Aorta (tissue), 5 donors: ENCODE measurements around the gene ZNF311. TPM values are rescaled to one million over a fixed set of nuclear protein-coding genes. Genes with fewer than 3 reads are reported as not detected.
A peak's percentile ranks its signal among the peaks of the same experiment; 100 is the strongest.

Experiments
- ATAC-seq: fragments of 200-7000 bp; cut with Tn5 transposase; one replicate; pipeline ENCODE4 v1.9.1; 2022; ENCODE audit warnings: moderate library complexity; ENCODE audit not compliant: low FRiP score
- DNase-seq, 2 donors: peaks; one replicate each; pipeline ENCODE4 v3.0.0-alpha.2; 2020
- H3K27ac ChIP-seq, 2 donors: one replicate each; pipeline ENCODE4 v1.5.1; 2013; ENCODE audit warnings: low read length in 2 of 2, mild to moderate bottlenecking in 2 of 2, moderate library complexity in 2 of 2, control low read depth in 1 of 2, inconsistent platforms in 1 of 2, low read depth in 1 of 2
- H3K27me3 ChIP-seq, 2 donors: one replicate each; pipeline ENCODE4 v1.6.1; 2013; ENCODE audit warnings: control low read depth in 1 of 2, low read length in 1 of 2, mild to moderate bottlenecking in 1 of 2, moderate library complexity in 1 of 2; ENCODE audit not compliant: insufficient read depth in 2 of 2, control insufficient read depth in 1 of 2
- H3K36me3 ChIP-seq, 2 donors: one replicate each; pipeline ENCODE4 v1.6.1; 2013; ENCODE audit warnings: control low read depth in 1 of 2, low read length in 1 of 2, mild to moderate bottlenecking in 1 of 2; ENCODE audit not compliant: insufficient read depth in 2 of 2, control insufficient read depth in 1 of 2
- H3K4me1 ChIP-seq, 2 donors: one replicate each; pipeline ENCODE4 v1.6.1; 2013; ENCODE audit warnings: low read length in 2 of 2, control low read depth in 1 of 2, mild to moderate bottlenecking in 1 of 2, moderate library complexity in 1 of 2; ENCODE audit not compliant: insufficient read depth in 2 of 2, control insufficient read depth in 1 of 2
- H3K4me3 ChIP-seq, 2 donors: one replicate each; pipeline ENCODE4 v1.5.1; 2013; ENCODE audit warnings: low read length in 2 of 2, control low read depth in 1 of 2, mild to moderate bottlenecking in 1 of 2
- H3K9me3 ChIP-seq: one replicate; pipeline ENCODE4 v1.6.1; 2013; ENCODE audit warnings: mild to moderate bottlenecking, low read length; ENCODE audit not compliant: control insufficient read depth
- WGBS, 2 donors: extraction: QIAGEN DNeasy Blood & Tissue Kit; methylation state at CpG; one replicate each; pipeline ENCODE4 v1.1.7; 2013; 5-methylcytosine and 5-hydroxymethylcytosine counted together
- intact Hi-C, 2 donors: fragments of 100-400 bp; cut with DNase I; formaldehyde crosslinking; loops; one replicate each; pipeline versions ENCODE4 v1.14.2 to v1.15.0; 2022
- polyA plus RNA-seq, 2 donors: library from polyadenylated mRNA; stranded (reverse); fragments of 200-250 nt; gene quantifications; one replicate each; pipeline ENCODE4 v1.2.3, GENCODE V29; 2013
- total RNA-seq, 2 donors: library from RNA; stranded (reverse); fragmentation: NEBNext Ultra II Directional; extraction: Animal tissue kit (Norgen Biotek cat#: 25700); gene quantifications; one replicate each; pipeline ENCODE4 v1.2.1, GENCODE V29; 2021
- donor health status: healthy with polysubstance abuse.
- donor health status: Bipolar disorder and iron deficiency.
- donor health status: DM: no; HTN: no; CAD: no.
- donor health status: DM: no; HTN: no; CAD: no.
- donor health status: DM: yes; HTN: yes; CAD: no.

ZNF311 gene
- total and polyA plus RNA-seq, 4 donors: 0.62 to 1.2 (median 0.94) TPM

DNA sequence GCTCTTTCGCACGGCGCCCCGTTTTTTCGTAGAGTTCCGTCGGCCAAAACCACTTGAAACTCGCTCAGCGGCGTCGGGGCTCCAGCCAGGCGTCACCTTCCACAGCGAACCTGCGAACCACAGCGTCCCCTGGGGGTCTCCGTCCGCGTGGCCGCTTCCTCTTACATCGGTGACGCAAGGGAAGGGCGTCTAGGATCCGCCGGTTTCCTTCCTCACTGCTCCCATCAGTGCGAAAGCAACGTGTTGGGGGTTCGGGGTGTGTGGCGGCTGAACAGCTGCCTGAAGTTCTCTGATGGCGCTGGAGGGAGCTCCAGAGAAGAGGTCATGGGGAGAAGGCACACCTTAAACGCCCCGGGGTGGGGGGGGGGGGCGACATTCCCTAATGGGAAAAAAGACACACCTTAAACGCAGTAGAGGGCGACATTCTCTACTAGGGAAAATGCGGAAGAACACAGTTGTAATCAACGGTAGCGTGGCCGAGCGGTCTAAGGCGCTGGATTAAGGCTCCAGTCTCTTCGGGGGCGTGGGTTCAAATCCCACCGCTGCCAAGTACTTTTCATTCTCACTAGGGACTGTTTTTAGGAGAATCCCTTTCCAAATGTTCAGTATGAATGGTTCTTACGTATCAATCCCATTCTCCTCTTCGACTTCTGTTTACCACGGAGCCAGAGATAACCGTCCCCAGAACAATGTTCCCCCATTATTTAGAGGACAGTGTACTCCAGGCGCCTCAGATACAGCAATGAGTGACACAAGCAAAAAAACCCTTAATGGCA lies 16.4 kb downstream of the ZNF311 start:
- DNase-seq (peak; percentile 75 to 85), ATAC-seq (peak; percentile 57)
- no peaks in the 10 kb centered on the region for H3K36me3 ChIP-seq
- intact Hi-C loops: loop anchor here (10.0 kb wide), 3 partner anchors 124 to 1094 kb away; a partner anchor contains a TSS
- H3K27ac ChIP-seq: no peak overlapping the region
- H3K4me1 ChIP-seq: no peaks in the 10 kb centered on the region
- H3K27me3 ChIP-seq: no peaks in the 10 kb centered on the region
- H3K9me3 ChIP-seq: no peaks in the 10 kb centered on the region
- 10 to 12% methylated on average over 48 of the region's 48 CpGs for whole genome bisulfite sequencing, 2 donors
- H3K4me3 ChIP-seq: no peak overlapping the region

DNA sequence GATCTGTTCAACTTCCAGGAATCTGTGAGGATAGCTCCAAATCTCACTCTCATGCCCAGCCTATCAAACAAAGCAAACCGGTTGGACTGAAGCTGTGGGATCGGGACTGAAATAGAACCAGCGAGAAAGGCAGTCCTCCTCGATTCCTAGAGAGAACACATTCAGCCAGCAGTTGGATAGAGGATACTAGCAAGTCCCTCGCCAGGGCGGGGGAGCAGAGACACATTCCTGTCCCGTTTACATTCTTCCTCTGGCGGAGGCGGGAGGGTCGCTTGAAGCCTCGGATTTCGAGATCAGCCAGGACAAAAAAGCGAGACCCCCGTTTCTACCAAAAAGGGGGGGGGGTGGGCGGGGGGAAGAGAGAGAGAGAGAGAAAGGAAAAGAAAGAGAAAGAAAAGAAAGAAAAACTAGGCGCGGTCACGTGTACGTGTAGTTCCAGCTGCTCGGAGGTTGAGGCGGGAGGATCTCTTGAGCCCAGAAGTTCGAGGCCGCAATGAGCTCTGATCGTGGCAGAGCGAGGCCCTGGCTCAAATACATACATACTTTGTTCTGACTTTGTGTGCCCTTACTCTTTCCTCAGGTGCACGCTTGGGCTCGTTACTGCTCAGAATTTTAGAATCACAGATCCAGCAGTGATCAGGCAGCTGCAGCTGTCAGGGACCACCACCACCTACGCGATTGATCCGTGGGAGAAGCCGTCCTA lies 19.5 kb downstream of the ZNF311 start:
- peak overlapping the region; percentile 73 to 85 for H3K27ac ChIP-seq
- no peaks in the 10 kb centered on the region for H3K9me3 ChIP-seq
- ATAC-seq (peak; percentile 82), DNase-seq (peak; percentile 88 to 92)
- H3K4me1 ChIP-seq: peaks cover 0 to 2% of the 10 kb centered on the region in 2 donors
- peak overlapping the region; percentile 48 to 95 for H3K4me3 ChIP-seq
- WGBS, 2 donors: 9% methylated on average over 30 to 31 of the region's 31 CpGs
- no peaks in the 10 kb centered on the region for H3K27me3 ChIP-seq
- intact Hi-C loops: loop anchor here (2.0 to 10.0 kb wide), 5 partner anchors 45 to 1091 kb away; a partner anchor contains a TSS
- H3K36me3 ChIP-seq: no peaks in the 10 kb centered on the region

DNA sequence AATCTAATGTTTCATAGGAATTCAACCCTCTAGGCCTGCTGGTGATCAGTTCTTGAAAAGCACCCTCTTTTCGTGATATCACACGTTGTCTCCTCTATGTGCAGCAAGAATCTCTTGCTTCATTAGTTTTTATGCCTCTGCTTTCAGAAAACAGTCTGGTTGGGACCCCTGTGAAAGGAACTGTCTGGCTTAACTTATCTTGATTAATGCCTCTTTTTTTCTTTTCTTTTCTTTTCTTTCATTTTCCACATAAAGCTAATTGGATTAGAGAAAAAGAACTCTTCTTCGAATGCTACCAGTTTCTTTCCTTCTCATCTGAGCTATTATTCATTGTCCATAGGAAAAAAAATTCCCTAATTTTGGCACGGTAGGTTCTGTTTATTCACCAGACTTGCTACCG lies 21.3 kb downstream of the ZNF311 start:
- no peaks in the 10 kb centered on the region for H3K9me3 ChIP-seq
- 82 to 85% methylated on average over 5 of the region's 5 CpGs for WGBS, 2 donors
- no peaks in the 10 kb centered on the region for H3K36me3 ChIP-seq
- H3K4me3 ChIP-seq: no peak overlapping the region
- intact Hi-C loops: loop anchor here (2.0 to 10.0 kb wide), 6 partner anchors 43 to 1089 kb away; a partner anchor contains a TSS
- peaks cover 0 to 2% of the 10 kb centered on the region in 2 donors for H3K4me1 ChIP-seq
- DNase-seq (no peak), ATAC-seq (no peak)
- no peak overlapping the region for H3K27ac ChIP-seq
- H3K27me3 ChIP-seq: no peaks in the 10 kb centered on the region

DNA sequence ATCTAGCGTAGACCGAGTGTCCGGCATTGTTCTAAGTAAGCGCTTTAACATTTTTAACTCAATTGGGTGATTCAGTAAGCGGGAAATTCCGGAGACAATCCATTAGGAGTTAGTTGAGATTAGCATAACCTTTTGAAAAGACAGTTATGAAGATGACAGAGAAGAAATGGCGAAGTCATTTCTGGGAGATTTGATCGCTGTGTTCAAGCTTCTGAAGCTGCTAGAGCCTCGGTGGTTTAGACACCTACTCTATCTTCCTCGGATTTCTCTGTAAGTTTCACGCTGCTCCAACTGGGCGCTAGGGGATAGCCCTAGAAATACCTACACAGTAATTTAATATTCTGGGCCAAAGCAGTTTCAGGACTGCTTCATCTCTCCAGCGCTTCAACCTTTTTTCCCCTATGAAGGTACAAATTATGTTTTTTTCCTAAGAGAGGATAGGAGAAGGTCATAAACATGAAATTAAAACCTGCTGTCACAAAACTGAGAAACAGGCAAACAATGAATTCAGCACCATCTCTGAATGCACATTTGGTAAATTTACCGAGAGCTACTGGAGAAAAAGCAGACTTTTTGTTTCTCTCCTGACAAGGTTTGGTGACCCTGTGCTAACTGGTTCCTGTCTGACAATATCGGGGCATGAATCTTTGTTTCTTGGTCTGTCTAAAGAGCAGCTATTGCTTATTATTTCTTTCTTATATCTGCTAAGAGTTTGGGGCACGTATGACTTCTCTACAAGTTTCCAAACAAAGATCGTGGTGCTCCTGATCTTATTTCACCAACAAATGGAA lies 22.4 kb downstream of the ZNF311 start:
- no peak for ATAC-seq
- Histone ChIP-seq H3K36me3 (no peaks in the 10 kb centered on the region), H3K4me3 (peak overlapping the region; percentile 57 to 95), H3K27me3 (no peaks in the 10 kb centered on the region), H3K4me1 (peaks cover 0 to 2% of the 10 kb centered on the region in 2 donors), H3K27ac (peak overlapping the region in 1 of 2 donors; percentile 49), H3K9me3 (no peaks in the 10 kb centered on the region)
- no peak for DNase-seq
- intact Hi-C loops: loop anchor here (2.0 to 10.0 kb wide), 6 partner anchors 42 to 1088 kb away; a partner anchor contains a TSS
- WGBS, 2 donors: 9 to 11% methylated on average over 17 of the region's 17 CpGs

DNA sequence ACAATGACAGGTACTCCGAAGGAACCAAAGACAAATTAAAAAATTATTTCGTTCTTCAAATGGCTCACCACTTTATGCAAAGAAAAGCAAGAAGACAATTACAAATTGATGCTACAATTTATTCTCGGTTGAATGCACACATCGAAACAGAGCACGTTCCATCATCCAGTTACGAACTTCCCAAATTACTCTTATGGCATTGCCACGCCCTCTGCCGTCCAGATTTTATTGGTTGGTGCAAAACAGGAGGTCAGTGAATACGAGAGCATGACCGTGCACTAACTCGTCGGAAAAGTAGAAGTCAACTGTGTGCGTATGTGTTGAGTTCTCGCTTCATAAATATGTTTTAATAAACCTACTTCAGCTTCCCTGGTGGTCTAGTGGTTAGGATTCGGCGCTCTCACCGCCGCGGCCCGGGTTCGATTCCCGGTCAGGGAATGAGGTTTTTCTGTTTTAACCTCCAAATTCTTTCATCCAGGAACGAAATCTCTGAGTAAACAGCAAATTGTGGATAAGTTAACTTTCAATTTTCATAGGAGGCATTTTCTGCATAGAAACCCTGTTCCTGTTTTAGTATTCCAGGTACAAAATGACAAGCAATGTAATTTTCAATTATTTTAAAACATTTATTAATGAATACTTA lies 23.2 kb downstream of the ZNF311 start:
- ATAC-seq (peak; percentile 94), DNase-seq (peak; percentile 85 to 90)
- Histone ChIP-seq H3K36me3 (no peaks in the 10 kb centered on the region), H3K4me3 (peak overlapping the region; percentile 57 to 95), H3K27ac (no peak overlapping the region), H3K4me1 (peaks cover 0 to 2% of the 10 kb centered on the region in 2 donors), H3K9me3 (no peaks in the 10 kb centered on the region), H3K27me3 (no peaks in the 10 kb centered on the region)
- intact Hi-C loops: loop anchor here (2.0 to 10.0 kb wide), 6 partner anchors 41 to 1087 kb away; a partner anchor contains a TSS
- WGBS, 2 donors: 0 to 1% methylated on average over 23 of the region's 23 CpGs

DNA sequence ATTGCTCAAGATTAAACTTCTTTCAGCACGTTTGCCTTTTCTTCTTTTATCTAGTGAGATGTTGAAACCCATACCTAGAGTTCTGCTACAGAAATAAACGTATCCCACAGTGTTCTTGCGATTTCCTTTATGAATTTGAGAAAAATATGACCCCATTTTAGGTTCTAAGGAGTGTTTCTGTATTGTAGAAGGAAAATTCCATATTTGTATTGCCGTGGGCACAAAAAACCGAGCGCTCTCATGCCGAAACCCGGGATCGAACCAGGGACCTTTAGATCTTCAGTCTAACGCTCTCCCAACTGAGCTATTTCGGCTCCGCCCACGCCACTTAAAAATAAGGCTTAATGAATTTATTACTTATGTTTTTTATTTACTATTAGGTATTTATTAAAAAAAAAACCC lies 23.7 kb downstream of the ZNF311 start:
- no peak overlapping the region for H3K27ac ChIP-seq
- H3K27me3 ChIP-seq: no peaks in the 10 kb centered on the region
- H3K9me3 ChIP-seq: no peaks in the 10 kb centered on the region
- peaks cover 0 to 2% of the 10 kb centered on the region in 2 donors for H3K4me1 ChIP-seq
- peak; percentile 72 to 86 for DNase-seq
- intact Hi-C loops: loop anchor here (5.0 to 10.0 kb wide), 4 partner anchors 99 to 1087 kb away; a partner anchor contains a TSS
- H3K36me3 ChIP-seq: no peaks in the 10 kb centered on the region
- H3K4me3 ChIP-seq: peak overlapping the region; percentile 47 to 95
- 0% methylated on average over 13 of the region's 13 CpGs for WGBS, 2 donors
- ATAC-seq: peak; percentile 89

DNA sequence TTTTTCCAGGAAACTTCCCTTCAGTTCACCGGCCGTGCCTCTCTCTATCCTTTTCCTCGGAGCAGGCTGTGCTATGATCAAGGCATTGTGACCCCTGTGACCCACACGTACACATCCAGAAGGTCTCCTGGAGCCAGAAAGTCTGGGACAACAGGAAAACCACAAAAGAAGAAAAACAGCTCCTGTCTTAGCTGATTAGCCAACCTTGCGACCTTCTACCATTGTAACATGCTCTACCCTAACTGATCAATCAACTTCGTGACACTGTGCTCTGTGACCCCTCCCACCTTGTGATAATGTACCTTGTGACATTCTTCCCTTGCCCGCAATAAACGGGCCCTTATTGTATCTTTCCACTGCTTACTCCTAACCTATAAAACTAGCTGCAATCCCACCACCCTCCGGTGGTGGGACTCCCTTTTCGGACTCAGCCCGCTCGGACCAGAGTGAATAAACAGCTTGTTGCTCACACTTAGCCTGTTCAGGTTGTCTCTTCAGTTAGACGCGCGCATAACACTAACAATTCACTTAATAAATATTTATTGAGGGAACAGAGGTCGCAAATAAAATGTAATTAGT lies 24.2 kb downstream of the ZNF311 start:
- peak overlapping the region in 1 of 2 donors; percentile 32 for H3K27ac ChIP-seq
- intact Hi-C loops: loop anchor here (5.0 to 10.0 kb wide), 4 partner anchors 99 to 1086 kb away; a partner anchor contains a TSS
- H3K4me3 ChIP-seq: peak overlapping the region; percentile 36 to 94
- no peaks in the 10 kb centered on the region for H3K9me3 ChIP-seq
- 0 to 1% methylated on average over 16 of the region's 16 CpGs for WGBS, 2 donors
- H3K27me3 ChIP-seq: no peaks in the 10 kb centered on the region
- ATAC-seq (peak; percentile 75), DNase-seq (peak; percentile 65 to 80)
- H3K4me1 ChIP-seq: peaks cover 0 to 2% of the 10 kb centered on the region in 2 donors
- no peaks in the 10 kb centered on the region for H3K36me3 ChIP-seq
